Motor neuron (in vitro differentiated cells): ENCODE results near the gene DNAH8. TPM values are rescaled to one million over a fixed set of nuclear protein-coding genes. Genes with fewer than 3 reads are reported as not detected.

Experiments used
- ATAC-seq, 8 experiments: fragments of 200-7000 bp; cut with Tn5 transposase; replicated peaks in 6 of 8; 2 replicates each; pipeline ENCODE4 v1.8.0; 2021; ENCODE audit warnings: mild to moderate bottlenecking in 8 of 8, moderate library complexity in 8 of 8
- H3K27ac ChIP-seq, 2 donors: fragments of 250-450 bp; sonication (Bioruptor Pico); 2 replicates each; pipeline ENCODE4 v1.9.0; 2021; ENCODE audit warnings: antibody characterized with exemption in 2 of 2, mild to moderate bottlenecking in 2 of 2, moderate library complexity in 1 of 2
- H3K4me1 ChIP-seq, 2 donors: fragments of 250-450 bp; sonication (Bioruptor Pico); replicated peaks in 1 of 2; 2 replicates each; pipeline ENCODE4 v1.6.1; 2021; ENCODE audit warnings: antibody characterized with exemption in 2 of 2, mild to moderate bottlenecking in 2 of 2, moderate library complexity in 1 of 2
- H3K4me3 ChIP-seq, 5 donors: fragments of 250-450 bp; sonication (Bioruptor Pico); 2 replicates each; pipeline ENCODE4 v1.9.0; 2021; ENCODE audit warnings: antibody characterized with exemption in 5 of 5, mild to moderate bottlenecking in 5 of 5, moderate library complexity in 4 of 5
- WGBS, 10 experiments: fragments of 450-650 bp; shearing (Covaris generic); methylation state at CpG; one replicate each; pipeline ENCODE4 v1.0.0; 2022; 5-methylcytosine and 5-hydroxymethylcytosine counted together
- in situ Hi-C, 9 experiments: fragments of 400-800 bp; cut with MboI; loops; one replicate each; pipeline ENCODE4 v1.15.0; 2021; ENCODE audit warnings: low sequenced_read_pairs in 9 of 9, low pct_unique_long_range_greater_than_20kb in 2 of 9; ENCODE audit not compliant: unreplicated experiment in 9 of 9
- total RNA-seq, 8 experiments: library from RNA; unstranded; fragments of 300-600 nt; gene quantifications; 2 replicates each; pipeline versions ENCODE4 v1.2.3 to v1.2.4, GENCODE V29; 2022

DNAH8 gene
- total RNA-seq, 8 experiments from 2014 or later = 0.04 to 0.69 (median 0.06) TPM; not detected in 2

GRCh38 chr6:39061588-39061987 lies 346.5 kb downstream of the DNAH8 start:
- Histone ChIP-seq H3K27ac (no peak overlapping the region), H3K4me1 (peaks cover 4 to 7% of the 10 kb centered on the region in 2 donors), H3K4me3 (no peak overlapping the region)
- in situ Hi-C loops = no loop called here
- 10 to 100% (median 80%) methylated on average over 1 to 3 of the region's 3 CpGs; no CpG with 5 or more reads in 4 of the 10 experiments for WGBS, 10 experiments
- ATAC-seq = no peak

GRCh38 chr6:39062014-39062740 lies 347.1 kb downstream of the DNAH8 start:
- no peak for ATAC-seq
- in situ Hi-C loops = no loop called here
- peaks cover 4 to 7% of the 10 kb centered on the region in 2 donors for H3K4me1 ChIP-seq
- H3K4me3 ChIP-seq = no peak overlapping the region
- 0 to 100% (median 60%) methylated on average over 1 to 4 of the region's 10 CpGs; no CpG with 5 or more reads in 2 of the 10 experiments for WGBS, 10 experiments
- H3K27ac ChIP-seq = no peak overlapping the region

- WGBS, 10 experiments = 0 to 67% (median 20%) methylated on average over 1 of the region's 1 CpG; no CpG with 5 or more reads in 7 of the 10 experiments
- in situ Hi-C loops = no loop called here
- Histone ChIP-seq H3K4me3 (no peak overlapping the region), H3K4me1 (peaks cover 4 to 7% of the 10 kb centered on the region in 2 donors), H3K27ac (no peak overlapping the region)
- ATAC-seq = no peak
Observed at GRCh38 chr6:39063526-39063925, 348.4 kb downstream of the DNAH8 start.

GRCh38 chr6:39065561-39065960 lies 350.4 kb downstream of the DNAH8 start:
- Histone ChIP-seq H3K27ac (no peak overlapping the region), H3K4me1 (no peaks in the 10 kb centered on the region), H3K4me3 (no peak overlapping the region)
- 55 to 100% (median 94%) methylated on average over 3 to 7 of the region's 8 CpGs; no CpG with 5 or more reads in 7 of the 10 experiments for WGBS, 10 experiments
- no peak for ATAC-seq
- in situ Hi-C loops = no loop called here

GRCh38 chr6:39068391-39068790 lies 353.3 kb downstream of the DNAH8 start:
- 0 to 87% (median 77%) methylated on average over 1 to 6 of the region's 7 CpGs; no CpG with 5 or more reads in 5 of the 10 experiments for WGBS, 10 experiments
- Histone ChIP-seq H3K27ac (no peak overlapping the region), H3K4me3 (no peak overlapping the region), H3K4me1 (no peaks in the 10 kb centered on the region)
- in situ Hi-C loops = no loop called here
- no peak for ATAC-seq

GRCh38 chr6:39072830-39073229 lies 357.7 kb downstream of the DNAH8 start:
- in situ Hi-C loops = no loop called here
- no peak for ATAC-seq

GRCh38 chr6:39073471-39074355 lies 358.6 kb downstream of the DNAH8 start:
- Histone ChIP-seq H3K4me1 (peaks cover 18 to 23% of the 10 kb centered on the region in 2 donors), H3K27ac (no peak overlapping the region), H3K4me3 (no peak overlapping the region)
- in situ Hi-C loops = no loop called here
- WGBS, 10 experiments = 0 to 95% (median 79%) methylated on average over 1 to 8 of the region's 17 CpGs; no CpG with 5 or more reads in 4 of the 10 experiments
- ATAC-seq = no peak

More at GRCh38 chr6:39072830-39073229, 357.7 kb downstream of the DNAH8 start:
- WGBS, 10 experiments = 7 to 100% (median 84%) methylated on average over 1 to 5 of the region's 9 CpGs; no CpG with 5 or more reads in 6 of the 10 experiments
- Histone ChIP-seq H3K4me1 (peaks cover 18 to 23% of the 10 kb centered on the region in 2 donors), H3K27ac (no peak overlapping the region), H3K4me3 (no peak overlapping the region)

- Histone ChIP-seq H3K4me3 (no peak overlapping the region), H3K4me1 (peaks cover 18 to 24% of the 10 kb centered on the region in 2 donors), H3K27ac (no peak overlapping the region)
- 15 to 90% (median 74%) methylated on average over 2 to 7 of the region's 9 CpGs; no CpG with 5 or more reads in 4 of the 10 experiments for WGBS, 10 experiments
- in situ Hi-C loops = no loop called here
- ATAC-seq = no peak
Observed at GRCh38 chr6:39074486-39074885, 359.4 kb downstream of the DNAH8 start.

GRCh38 chr6:39075010-39075686 lies 360.0 kb downstream of the DNAH8 start:
- no peak overlapping the region for H3K27ac ChIP-seq
- peak in 5 of 8 experiments; percentile 60 to 83 (median 69) for ATAC-seq
- no peak overlapping the region for H3K4me3 ChIP-seq
- WGBS, 10 experiments = 0 to 61% (median 29%) methylated on average over 2 to 7 of the region's 12 CpGs; no CpG with 5 or more reads in 5 of the 10 experiments
- in situ Hi-C loops = no loop called here
- peaks cover 18 to 27% of the 10 kb centered on the region in 2 donors for H3K4me1 ChIP-seq

GRCh38 chr6:39075807-39076622 lies 360.9 kb downstream of the DNAH8 start:
- Histone ChIP-seq H3K4me3 (no peak overlapping the region), H3K27ac (no peak overlapping the region), H3K4me1 (peaks cover 18 to 27% of the 10 kb centered on the region in 2 donors)
- in situ Hi-C loops = no loop called here
- WGBS, 10 experiments = 33 to 100% (median 80%) methylated on average over 1 to 8 of the region's 11 CpGs; no CpG with 5 or more reads in 1 of the 10 experiments
- peak in 5 of 8 experiments; percentile 52 to 71 (median 57) for ATAC-seq

GRCh38 chr6:39076623-39077535 lies 361.8 kb downstream of the DNAH8 start:
- in situ Hi-C loops = no loop called here
- H3K4me1 ChIP-seq = peaks cover 18 to 27% of the 10 kb centered on the region in 2 donors

More at GRCh38 chr6:39076623-39077535, 361.8 kb downstream of the DNAH8 start:
- H3K27ac ChIP-seq = no peak overlapping the region
- no peak overlapping the region for H3K4me3 ChIP-seq
- 9 to 100% (median 84%) methylated on average over 1 to 8 of the region's 9 CpGs; no CpG with 5 or more reads in 3 of the 10 experiments for WGBS, 10 experiments
- no peak for ATAC-seq
